Measurements from ENCODE around the gene DLL3.
A peak's percentile ranks its signal among the peaks of the same experiment; 100 is the strongest.

The DLL3 gene

GRCh38 chr19:39481676-39482075 is 17.1 kb upstream of the DLL3 start:
- DNase-seq (ENCODE audit: low spot score) (no peak), FAIRE-seq (no peak)

GRCh38 chr19:39483141-39483540 is 15.6 kb upstream of the DLL3 start:
- DNase-seq (ENCODE audit: low spot score), result no peak
- FAIRE-seq, result no peak

- DNase-seq (ENCODE audit: low spot score), result no peak
- FAIRE-seq, result no peak
These were observed 9.0 kb upstream of the DLL3 start for GRCh38 chr19:39489756-39490155.

- DNase-seq (ENCODE audit: low spot score) (no peak), FAIRE-seq (no peak)
These were observed 6.5 kb upstream of the DLL3 start for GRCh38 chr19:39492225-39492624.

- no peak for FAIRE-seq
- no peak for DNase-seq (ENCODE audit: low spot score)
These were observed 6.0 kb upstream of the DLL3 start for GRCh38 chr19:39492788-39493187.

GRCh38 chr19:39494661-39495060 is 4.1 kb upstream of the DLL3 start:
- no peak for DNase-seq (ENCODE audit: low spot score)
- no peak for FAIRE-seq

- DNase-seq (ENCODE audit: low spot score) (no peak), FAIRE-seq (no peak)
These were observed 2.7 kb upstream of the DLL3 start for GRCh38 chr19:39496063-39496462.

GRCh38 chr19:39497701-39497995 is 1.1 kb upstream of the DLL3 start:
- DNase-seq (ENCODE audit: low spot score) (no peak), FAIRE-seq (no peak)

GRCh38 chr19:39497996-39498797 is 550 bp upstream of the DLL3 start:
- peak; percentile 38 for DNase-seq (ENCODE audit: low spot score)
- no peak for FAIRE-seq

GRCh38 chr19:39499932-39500331 is 1.2 kb downstream of the DLL3 start:
- DNase-seq (ENCODE audit: low spot score) (no peak), FAIRE-seq (no peak)

GRCh38 chr19:39500543-39500942 is 1.8 kb downstream of the DLL3 start:
- FAIRE-seq (no peak), DNase-seq (ENCODE audit: low spot score) (no peak)

GRCh38 chr19:39501340-39501739 is 2.6 kb downstream of the DLL3 start:
- FAIRE-seq (no peak), DNase-seq (ENCODE audit: low spot score) (no peak)

- no peak for FAIRE-seq
- peak; percentile 83 for DNase-seq (ENCODE audit: low spot score)
These were observed 4.1 kb downstream of the DLL3 start for GRCh38 chr19:39502640-39503417.

- DNase-seq (ENCODE audit: low spot score) (no peak), FAIRE-seq (no peak)
These were observed 7.8 kb downstream of the DLL3 start for GRCh38 chr19:39506598-39506943.

- FAIRE-seq (peak; percentile 97), DNase-seq (ENCODE audit: low spot score) (peak; percentile 94)
These were observed 8.4 kb downstream of the DLL3 start for GRCh38 chr19:39506944-39507714.

GRCh38 chr19:39507715-39508364 is 9.1 kb downstream of the DLL3 start:
- DNase-seq (ENCODE audit: low spot score), result no peak
- no peak for FAIRE-seq

GRCh38 chr19:39508629-39509028 is 9.9 kb downstream of the DLL3 start:
- FAIRE-seq, result no peak
- DNase-seq (ENCODE audit: low spot score), result no peak

- no peak for DNase-seq (ENCODE audit: low spot score)
- peak; percentile 13 for FAIRE-seq
These were observed 10.5 kb downstream of the DLL3 start for GRCh38 chr19:39509233-39509632.

GRCh38 chr19:39512988-39513387 is 14.2 kb downstream of the DLL3 start:
- no peak for DNase-seq (ENCODE audit: low spot score)
- no peak for FAIRE-seq

GRCh38 chr19:39514840-39515550 is 16.2 kb downstream of the DLL3 start, which contains the start of gene SELENOV:
Gene SELENOV, plus strand, starts transcription at chr19:39515139. Its CDS starts 74 bp downstream, at chr19:39515213.
- no peak for DNase-seq (ENCODE audit: low spot score)
- FAIRE-seq, result no peak

All from urothelium cell line (cell line).